Nephron (organoid): ENCODE results near the gene MITF.

ENCODE experiments used
- H3K27ac Mint-ChIP-seq, 3 experiments: 2 replicates each; pipeline ENCODE4 v1.8.0; 2020; ENCODE audit warnings: mixed read lengths in 3 of 3, mild to moderate bottlenecking in 2 of 3, moderate library complexity in 1 of 3
- H3K27me3 Mint-ChIP-seq: 2 replicates; pipeline ENCODE4 v1.8.0; 2021; ENCODE audit warnings: low read depth, mild to moderate bottlenecking, moderate library complexity, mixed read lengths
- H3K36me3 Mint-ChIP-seq: 2 replicates; pipeline ENCODE4 v1.8.0; 2020; ENCODE audit warnings: low read depth, mixed read lengths
- H3K4me1 Mint-ChIP-seq: 2 replicates; pipeline ENCODE4 v1.8.0; 2020; ENCODE audit warnings: mixed read lengths
- H3K4me3 Mint-ChIP-seq, 3 experiments: 2 replicates each; pipeline ENCODE4 v1.8.0; 2020; ENCODE audit warnings: mild to moderate bottlenecking in 3 of 3, mixed read lengths in 3 of 3, moderate library complexity in 2 of 3
- H3K9me3 Mint-ChIP-seq: 2 replicates; pipeline ENCODE4 v1.8.0; 2020; ENCODE audit warnings: mixed read lengths
- TF ChIP-seq, protein P1 (sequence below), 3 experiments: fragments of 200-600 bp; sonication (generic); IDR thresholded peaks; one replicate each; pipeline ENCODE4 v1.5.0; 2021; ENCODE audit warnings: antibody characterized with exemption in 3 of 3; ENCODE audit not compliant: unreplicated experiment in 3 of 3

MITF gene

DNA sequence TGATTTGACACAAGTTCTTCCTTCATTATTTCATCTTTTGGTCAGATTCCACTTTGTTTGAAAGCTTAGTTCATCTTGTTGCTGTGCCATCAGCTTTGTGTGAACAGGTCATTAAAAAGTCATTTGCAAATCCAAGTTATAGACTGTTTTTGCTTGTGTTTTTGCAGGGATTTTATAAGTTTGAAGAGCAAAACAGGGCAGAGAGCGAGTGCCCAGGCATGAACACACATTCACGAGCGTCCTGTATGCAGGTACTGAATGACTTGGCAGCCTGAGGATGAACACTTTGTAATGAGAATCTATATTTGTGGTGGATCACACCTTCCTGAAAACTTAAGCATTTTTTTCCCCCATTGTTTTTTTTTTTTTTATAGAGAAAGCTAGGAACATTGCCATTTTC is 199.7 kb downstream of the MITF start:
- no peaks in the 10 kb centered on the region for H3K9me3 Mint-ChIP-seq
- H3K4me1 Mint-ChIP-seq = no peaks in the 10 kb centered on the region
- TF ChIP-seq, protein P1, sequence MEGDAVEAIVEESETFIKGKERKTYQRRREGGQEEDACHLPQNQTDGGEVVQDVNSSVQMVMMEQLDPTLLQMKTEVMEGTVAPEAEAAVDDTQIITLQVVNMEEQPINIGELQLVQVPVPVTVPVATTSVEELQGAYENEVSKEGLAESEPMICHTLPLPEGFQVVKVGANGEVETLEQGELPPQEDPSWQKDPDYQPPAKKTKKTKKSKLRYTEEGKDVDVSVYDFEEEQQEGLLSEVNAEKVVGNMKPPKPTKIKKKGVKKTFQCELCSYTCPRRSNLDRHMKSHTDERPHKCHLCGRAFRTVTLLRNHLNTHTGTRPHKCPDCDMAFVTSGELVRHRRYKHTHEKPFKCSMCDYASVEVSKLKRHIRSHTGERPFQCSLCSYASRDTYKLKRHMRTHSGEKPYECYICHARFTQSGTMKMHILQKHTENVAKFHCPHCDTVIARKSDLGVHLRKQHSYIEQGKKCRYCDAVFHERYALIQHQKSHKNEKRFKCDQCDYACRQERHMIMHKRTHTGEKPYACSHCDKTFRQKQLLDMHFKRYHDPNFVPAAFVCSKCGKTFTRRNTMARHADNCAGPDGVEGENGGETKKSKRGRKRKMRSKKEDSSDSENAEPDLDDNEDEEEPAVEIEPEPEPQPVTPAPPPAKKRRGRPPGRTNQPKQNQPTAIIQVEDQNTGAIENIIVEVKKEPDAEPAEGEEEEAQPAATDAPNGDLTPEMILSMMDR (IDR thresholded peaks at IDR 0.05; ENCODE audit: unreplicated experiment in 3 of 3) = no peak
- H3K27ac Mint-ChIP-seq = no peak overlapping the region
- no peak overlapping the region for H3K4me3 Mint-ChIP-seq
- peaks cover 6% of the 10 kb centered on the region for H3K27me3 Mint-ChIP-seq
- H3K36me3 Mint-ChIP-seq = no peaks in the 10 kb centered on the region

DNA sequence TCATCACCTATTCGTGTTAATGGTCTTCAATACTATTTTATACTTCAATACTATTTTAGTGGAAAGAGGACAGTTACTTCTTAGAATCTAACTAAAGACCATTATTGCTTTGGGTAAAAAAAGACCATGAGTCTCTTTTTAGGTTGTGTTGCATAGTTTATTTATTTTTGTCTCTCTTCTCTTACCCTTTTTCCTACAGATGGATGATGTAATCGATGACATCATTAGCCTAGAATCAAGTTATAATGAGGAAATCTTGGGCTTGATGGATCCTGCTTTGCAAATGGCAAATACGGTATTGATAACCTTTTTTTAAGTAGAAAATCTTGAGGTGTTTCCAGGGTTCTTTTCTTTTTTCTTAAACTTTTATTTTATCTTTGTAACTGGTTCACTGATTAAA is 201.8 kb downstream of the MITF start:
- Mint-ChIP-seq H3K4me1 (no peaks in the 10 kb centered on the region), H3K27me3 (peaks cover 6% of the 10 kb centered on the region)
- TF ChIP-seq, protein P1 (IDR thresholded peaks at IDR 0.05; ENCODE audit: unreplicated experiment in 3 of 3) = no peak

DNA sequence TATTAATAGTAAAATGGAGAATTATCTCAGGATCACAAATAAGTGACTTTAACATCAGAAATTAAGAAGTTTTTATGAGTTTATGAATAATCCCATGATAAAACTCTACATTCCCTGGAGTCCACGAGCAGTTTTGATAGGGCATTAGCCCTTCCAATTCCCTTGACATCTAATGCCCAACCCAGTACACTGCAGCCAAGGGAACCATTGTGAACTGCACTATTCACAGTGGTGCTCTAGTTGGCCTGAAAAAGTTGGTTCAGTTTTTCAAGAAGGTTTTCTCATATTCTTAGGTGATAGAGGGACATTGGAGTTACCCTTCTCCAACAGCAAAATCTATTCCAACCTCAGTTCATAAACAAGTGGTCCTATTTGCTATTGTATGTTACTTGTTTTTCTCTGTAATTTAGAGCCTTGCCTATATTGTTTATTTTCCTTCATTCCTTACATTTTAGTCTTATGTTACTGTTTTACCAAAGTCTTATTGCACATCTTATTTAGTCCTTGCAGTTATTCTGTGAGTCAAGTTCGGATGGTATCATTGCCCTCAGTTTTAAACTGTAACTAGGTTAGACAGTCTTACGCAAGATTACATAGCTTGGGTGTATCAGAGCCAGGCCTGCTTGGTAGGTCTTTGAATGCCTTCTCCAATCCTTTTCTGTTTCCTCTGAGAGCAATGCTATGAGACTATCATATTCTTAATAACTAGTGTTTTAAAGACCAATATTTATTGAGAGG is 202.3 kb downstream of the MITF start:
- Mint-ChIP-seq H3K27me3 (peaks cover 6% of the 10 kb centered on the region), H3K4me3 (no peak overlapping the region), H3K9me3 (no peaks in the 10 kb centered on the region), H3K36me3 (no peaks in the 10 kb centered on the region), H3K4me1 (no peaks in the 10 kb centered on the region), H3K27ac (peak overlapping the region in 1 of 3 experiments; percentile 6)
- TF ChIP-seq, protein P1 (IDR thresholded peaks at IDR 0.05; ENCODE audit: unreplicated experiment in 3 of 3) = no peak

More for the DNA sequence above, 201.8 kb downstream of the MITF start:
- H3K27ac Mint-ChIP-seq = no peak overlapping the region
- no peaks in the 10 kb centered on the region for H3K9me3 Mint-ChIP-seq
- no peak overlapping the region for H3K4me3 Mint-ChIP-seq
- no peaks in the 10 kb centered on the region for H3K36me3 Mint-ChIP-seq

DNA sequence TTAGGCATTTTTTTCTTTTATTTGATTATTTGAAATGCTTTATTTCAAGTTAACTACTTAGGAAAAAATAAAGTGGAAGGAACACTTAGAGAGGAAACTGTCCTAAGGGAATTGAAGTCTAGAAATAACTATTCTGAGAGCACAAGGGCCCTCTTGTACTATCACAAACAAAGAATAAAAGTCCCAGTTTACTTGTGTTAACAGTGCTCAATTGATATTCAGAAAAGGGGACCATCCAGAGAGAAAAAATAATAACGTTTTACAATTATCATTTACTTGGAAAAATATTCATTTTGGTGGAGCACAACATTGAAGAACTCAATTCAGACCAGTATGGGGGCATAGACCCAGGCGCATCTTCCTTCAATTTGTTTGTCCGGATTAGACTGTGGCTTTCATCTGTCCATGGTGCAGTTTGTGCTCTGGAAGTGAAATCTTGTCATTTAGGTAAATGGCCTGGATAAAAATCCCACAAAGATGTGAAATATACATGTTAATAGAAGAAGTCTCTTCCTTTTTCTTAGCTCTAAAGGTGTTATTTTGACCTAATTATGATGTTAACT is 205.7 kb downstream of the MITF start:
- no peak overlapping the region for H3K27ac Mint-ChIP-seq
- H3K4me1 Mint-ChIP-seq = no peaks in the 10 kb centered on the region
- no peaks in the 10 kb centered on the region for H3K9me3 Mint-ChIP-seq
- no peaks in the 10 kb centered on the region for H3K27me3 Mint-ChIP-seq
- H3K36me3 Mint-ChIP-seq = no peaks in the 10 kb centered on the region
- TF ChIP-seq, protein P1 (IDR thresholded peaks at IDR 0.05; ENCODE audit: unreplicated experiment in 3 of 3) = no peak
- no peak overlapping the region for H3K4me3 Mint-ChIP-seq

DNA sequence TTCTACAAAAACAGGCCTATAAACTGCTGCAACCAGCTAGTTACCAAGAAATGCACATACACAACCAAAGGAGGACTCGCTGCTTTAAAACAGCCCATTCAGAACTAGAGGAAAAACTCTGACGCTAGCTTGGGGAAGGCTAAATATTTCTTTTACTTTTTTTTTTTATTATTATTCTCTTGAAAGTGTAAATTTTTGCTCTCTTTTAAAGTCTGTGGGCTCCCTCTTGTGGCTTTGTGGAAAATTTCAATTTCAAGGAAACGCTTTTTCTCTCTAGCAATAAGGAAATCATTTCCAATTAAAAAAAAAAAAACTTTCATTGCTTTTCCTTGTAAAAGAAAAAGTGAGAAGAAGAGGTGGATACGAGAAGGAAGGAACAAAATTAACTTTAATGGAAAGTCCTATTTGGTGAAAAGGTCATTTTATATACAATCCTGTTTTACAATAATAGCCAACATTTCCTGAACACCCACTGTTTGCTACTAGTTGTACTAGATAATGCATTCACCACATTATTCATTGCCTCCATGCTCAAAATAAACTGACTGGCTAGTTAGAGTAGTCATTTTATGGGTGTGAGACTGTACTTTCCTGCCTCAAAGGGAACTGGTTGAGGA is 209.1 kb downstream of the MITF start:
- no peak overlapping the region for H3K4me3 Mint-ChIP-seq
- H3K9me3 Mint-ChIP-seq = no peaks in the 10 kb centered on the region
- H3K36me3 Mint-ChIP-seq = peaks cover 5% of the 10 kb centered on the region
- H3K27ac Mint-ChIP-seq = no peak overlapping the region
- no peaks in the 10 kb centered on the region for H3K27me3 Mint-ChIP-seq
- TF ChIP-seq, protein P1 (IDR thresholded peaks at IDR 0.05; ENCODE audit: unreplicated experiment in 3 of 3) = peak; percentile 65 to 80 (median 67)
- H3K4me1 Mint-ChIP-seq = no peaks in the 10 kb centered on the region
